GM12878 (cell line): Measurements from ENCODE around the gene PERM1. TPM values are rescaled to one million over a fixed set of nuclear protein-coding genes. Genes with fewer than 3 reads are reported as not detected.

ENCODE experiments used
- ATAC-seq: fragments of 200-7000 bp; cut with Tn5 transposase; 3 replicates; pipeline ENCODE4 v1.9.1; 2020; ENCODE audit warnings: mild to moderate bottlenecking, moderate library complexity
- BruUV-seq: library from RNA; stranded (reverse); fragments of 400-500 nt; replicated peaks from 2 replicates; lab custom pipeline; 2021; lab: Mats Ljungman, UMichigan
- CTCF ChIA-PET: fragments of 300-600 bp; sonication (Branson Sonifier 250); formaldehyde crosslinking; extraction: SDS; loops from one replicate; lab custom pipeline; 2021; ENCODE audit warnings: inconsistent platforms; lab: Yijun Ruan, JAX
- POLR2A ChIA-PET: fragments of 350-600 bp; formaldehyde crosslinking; extraction: SDS; loops from one replicate; lab custom pipeline; 2021; ENCODE audit warnings: inconsistent platforms; lab: Charles Lee
- RAD21 ChIA-PET: fragments of 300-600 bp; sonication (Branson Sonifier 250); formaldehyde crosslinking; loops from one replicate; lab custom pipeline; 2023; ENCODE audit warnings: antibody characterized with exemption; ENCODE audit not compliant: unreplicated experiment; lab: Charles Lee
- SMC1A ChIA-PET: fragments of 300-600 bp; sonication (Branson Sonifier 250); formaldehyde crosslinking; loops from one replicate; lab custom pipeline; 2023; ENCODE audit not compliant: unreplicated experiment, uncharacterized antibody; lab: Charles Lee
- DNase-seq: peaks from one replicate; pipeline ENCODE4 v3.0.0-alpha.2; 2011; ENCODE audit warnings: low read depth, low spot score
- FAIRE-seq: peaks from 3 replicates; lab custom pipeline; 2011; peaks lifted over from hg19 to GRCh38; lab: Jason Lieb, UNC
- H2AFZ ChIP-seq: 2 replicates; pipeline ENCODE4 v1.6.0; 2011; ENCODE audit warnings: low read depth, low read length, control low read depth; ENCODE audit not compliant: control insufficient read depth
- H3K27ac ChIP-seq: 2 replicates; pipeline ENCODE4 v1.5.1; 2011; ENCODE audit warnings: control low read depth; ENCODE audit not compliant: control insufficient read depth, insufficient read depth
- H3K27me3 ChIP-seq, 2 experiments: replicated peaks in 1 of 2; 2 replicates each; pipeline versions ENCODE4 v1.6.0 to v1.6.1; 2011; ENCODE audit warnings: low read length in 1 of 2; ENCODE audit not compliant: control insufficient read depth in 2 of 2, insufficient read depth in 2 of 2
- H3K36me3 ChIP-seq, 2 experiments: 2 replicates each; pipeline ENCODE4 v1.5.1; 2011; ENCODE audit warnings: low read length in 1 of 2; ENCODE audit not compliant: control insufficient read depth in 2 of 2, insufficient read depth in 2 of 2
- H3K4me1 ChIP-seq: 2 replicates; pipeline ENCODE4 v1.6.1; 2011; ENCODE audit warnings: mild to moderate bottlenecking, low read length, moderate library complexity, mixed read lengths; ENCODE audit not compliant: control insufficient read depth, insufficient read depth
- H3K4me2 ChIP-seq: 2 replicates; pipeline ENCODE4 v1.6.0; 2011; ENCODE audit warnings: control low read depth; ENCODE audit not compliant: control insufficient read depth, insufficient read depth
- H3K4me3 ChIP-seq: fragments of 200-600 bp; sonication (generic); 2 replicates; pipeline ENCODE4 v1.5.1; 2016
- H3K79me2 ChIP-seq: 2 replicates; pipeline ENCODE4 v1.6.0; 2011; ENCODE audit warnings: low read length; ENCODE audit not compliant: control insufficient read depth, insufficient read depth
- H3K9ac ChIP-seq: 2 replicates; pipeline ENCODE4 v1.8.0; 2011; ENCODE audit warnings: low read length, control low read depth, mixed read lengths; ENCODE audit not compliant: control insufficient read depth, insufficient read depth
- H3K9me3 ChIP-seq: replicated peaks from 3 replicates; pipeline ENCODE4 v1.5.1; 2011; ENCODE audit warnings: mild to moderate bottlenecking, low read length; ENCODE audit not compliant: control insufficient read depth, insufficient read depth
- H4K20me1 ChIP-seq: 2 replicates; pipeline ENCODE4 v1.6.0; 2011; ENCODE audit not compliant: control insufficient read depth, insufficient read depth
- ASH2L ChIP-seq: fragments of 300-600, 200-600 bp; sonication (generic); IDR thresholded peaks from 2 replicates; pipeline ENCODE4 v1.6.1; 2017; ENCODE audit warnings: low read depth, mild to moderate bottlenecking, borderline replicate concordance
- EED ChIP-seq: sonication (generic); IDR thresholded peaks from 2 replicates; pipeline ENCODE4 v1.6.1; 2016; ENCODE audit warnings: antibody characterized with exemption, low read depth
- NFYA ChIP-seq: IDR thresholded peaks from 2 replicates; pipeline ENCODE4 v1.6.1; 2011; ENCODE audit warnings: low read depth, mild to moderate bottlenecking, low read length, improper control_type of control experiment, borderline replicate concordance
- NR2C1 ChIP-seq: fragments of 450-650 bp; IDR thresholded peaks from 2 replicates; pipeline ENCODE4 v1.6.1; 2017; ENCODE audit warnings: antibody characterized with exemption, mild to moderate bottlenecking, moderate library complexity
- NR2F1 ChIP-seq: fragments of 450-650 bp; conservative IDR thresholded peaks from 2 replicates; pipeline ENCODE4 v1.6.1; 2017; ENCODE audit warnings: mild to moderate bottlenecking
- RELA ChIP-seq: fragments of 450-650 bp; IDR thresholded peaks from 2 replicates; pipeline ENCODE4 v1.8.0; 2014; ENCODE audit warnings: borderline replicate concordance; ENCODE audit not compliant: partially characterized antibody
- SIX5 ChIP-seq: IDR thresholded peaks from 2 replicates; pipeline ENCODE4 v1.6.1; 2011; ENCODE audit warnings: mild to moderate bottlenecking, low read depth, low read length, moderate library complexity; ENCODE audit not compliant: severe bottlenecking
- ZNF274 ChIP-seq: IDR thresholded peaks from one replicate; pipeline ENCODE4 v1.8.0; 2011; ENCODE audit not compliant: insufficient read length, insufficient read depth
- WGBS: methylation state at CpG from one replicate; pipeline ENCODE4 v1.1.6; 2016; ENCODE audit warnings: low lambda C conversion rate; ENCODE audit not compliant: insufficient replicate concordance, insufficient coverage; ENCODE audit errors: missing lambda C conversion rate; 5-methylcytosine and 5-hydroxymethylcytosine counted together
- in situ Hi-C: fragments of 300-500 bp; cut with MboI; formaldehyde crosslinking; loops from 9 replicates; pipeline ENCODE4 v1.14.3; 2018; ENCODE audit warnings: mixed read lengths
- intact Hi-C: fragments of 100-400 bp; cut with micrococcal nuclease; formaldehyde crosslinking; loops from one replicate; pipeline ENCODE4 v1.14.2; 2022; ENCODE audit not compliant: unreplicated experiment
- polyA plus RNA-seq, 11 experiments: library from polyadenylated mRNA; depleted of rRNA in 4 of 11; unstranded in 6 of 11; stranded (reverse) in 5 of 11; fragments of >200 nt; fragmentation: Nextera tagmentation in 4 of 11; fragmentation: Illumina TruSeq in 1 of 11; extraction: Ambion mirVana in 4 of 11; extraction: Trizol in 1 of 11; gene quantifications; 1 replicate in 1 of 11; 2 replicates in 10 of 11; pipeline versions ENCODE4 v1.2.1 to v1.2.3, GENCODE V29; 2011 to 2016; ENCODE audit warnings: inconsistent platforms in 2 of 11, missing spikeins in 2 of 11, low read depth in 1 of 11
- total RNA-seq, 4 experiments: library from RNA; depleted of rRNA in 3 of 4; stranded (reverse); fragments of >200 nt in 3 of 4; fragmentation: Illumina TruSeq in 1 of 4; extraction: Trizol in 1 of 4; gene quantifications; 2 replicates each; pipeline versions ENCODE4 v1.2.1 to v1.2.3, GENCODE V29; 2013 to 2021
- TF ChIP-seq, protein P1 (sequence below): fragments of 450-650 bp; IDR thresholded peaks from 2 replicates; pipeline ENCODE4 v1.6.1; 2014; ENCODE audit warnings: mild to moderate bottlenecking
- TF ChIP-seq, protein P2 (sequence below): fragments of 450-650 bp; IDR thresholded peaks from 2 replicates; pipeline ENCODE4 v1.6.1; 2017; ENCODE audit warnings: mild to moderate bottlenecking, low read depth, inconsistent platforms; ENCODE audit not compliant: poor library complexity, severe bottlenecking
- TF ChIP-seq, protein P3 (sequence below): IDR thresholded peaks from 2 replicates; pipeline ENCODE4 v1.6.1; 2012; ENCODE audit warnings: low read depth, low read length, improper control_type of control experiment
- TF ChIP-seq, protein P4 (sequence below): IDR thresholded peaks from 2 replicates; pipeline ENCODE4 v1.6.1; 2012; ENCODE audit warnings: improper control_type of control experiment, low read depth, low read length; ENCODE audit not compliant: insufficient replicate concordance

Gene PERM1
- total and polyA plus RNA-seq, 10 of the 15 experiments (the other 5 are each of a cell fraction or from before 2014, with no cell fraction given) = not detected

DNA sequence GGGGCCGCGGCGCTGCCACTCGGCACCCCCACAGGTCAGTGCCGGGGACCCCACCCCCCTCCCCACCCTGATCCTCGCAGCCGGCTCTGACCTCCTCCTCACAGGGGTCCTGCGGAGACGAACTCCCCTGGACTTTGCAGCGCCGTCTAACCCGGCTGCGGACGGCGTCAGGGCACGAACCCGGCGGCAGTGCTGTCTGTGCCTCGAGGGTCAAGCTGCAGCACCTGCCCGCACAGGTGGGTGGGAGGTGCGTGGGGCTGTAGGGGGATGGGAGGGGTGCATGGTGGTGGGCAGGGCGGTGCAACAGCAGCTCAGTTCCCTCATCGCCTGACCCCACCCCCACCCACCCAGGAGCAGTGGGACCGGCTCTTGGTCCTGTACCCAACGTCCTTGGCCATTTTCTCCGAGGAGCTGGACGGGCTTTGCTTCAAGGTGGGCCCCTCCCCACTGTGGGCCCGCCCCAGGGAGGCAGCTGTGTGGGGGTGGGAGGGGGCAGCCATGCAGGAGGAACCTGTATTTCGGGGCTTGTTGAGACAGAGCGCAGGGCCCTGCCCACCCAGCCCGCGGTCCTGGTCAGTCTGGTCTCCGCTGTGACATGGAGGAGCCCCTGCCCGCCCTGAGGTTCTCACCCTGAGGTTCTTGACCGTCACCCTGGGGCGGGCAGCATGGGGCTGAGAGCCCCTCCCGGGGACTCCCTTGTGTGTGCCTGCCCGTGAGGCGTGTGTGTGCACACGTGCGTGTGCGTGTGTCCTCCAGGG lies 10.7 kb downstream of the PERM1 start (continued):
- no peak for TF ChIP-seq ZNF274
- no peak for TF ChIP-seq EED
- TF ChIP-seq, protein P1, sequence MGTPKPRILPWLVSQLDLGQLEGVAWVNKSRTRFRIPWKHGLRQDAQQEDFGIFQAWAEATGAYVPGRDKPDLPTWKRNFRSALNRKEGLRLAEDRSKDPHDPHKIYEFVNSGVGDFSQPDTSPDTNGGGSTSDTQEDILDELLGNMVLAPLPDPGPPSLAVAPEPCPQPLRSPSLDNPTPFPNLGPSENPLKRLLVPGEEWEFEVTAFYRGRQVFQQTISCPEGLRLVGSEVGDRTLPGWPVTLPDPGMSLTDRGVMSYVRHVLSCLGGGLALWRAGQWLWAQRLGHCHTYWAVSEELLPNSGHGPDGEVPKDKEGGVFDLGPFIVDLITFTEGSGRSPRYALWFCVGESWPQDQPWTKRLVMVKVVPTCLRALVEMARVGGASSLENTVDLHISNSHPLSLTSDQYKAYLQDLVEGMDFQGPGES = no peak
- TF ChIP-seq NR2F1 = no peak
- TF ChIP-seq, protein P2, sequence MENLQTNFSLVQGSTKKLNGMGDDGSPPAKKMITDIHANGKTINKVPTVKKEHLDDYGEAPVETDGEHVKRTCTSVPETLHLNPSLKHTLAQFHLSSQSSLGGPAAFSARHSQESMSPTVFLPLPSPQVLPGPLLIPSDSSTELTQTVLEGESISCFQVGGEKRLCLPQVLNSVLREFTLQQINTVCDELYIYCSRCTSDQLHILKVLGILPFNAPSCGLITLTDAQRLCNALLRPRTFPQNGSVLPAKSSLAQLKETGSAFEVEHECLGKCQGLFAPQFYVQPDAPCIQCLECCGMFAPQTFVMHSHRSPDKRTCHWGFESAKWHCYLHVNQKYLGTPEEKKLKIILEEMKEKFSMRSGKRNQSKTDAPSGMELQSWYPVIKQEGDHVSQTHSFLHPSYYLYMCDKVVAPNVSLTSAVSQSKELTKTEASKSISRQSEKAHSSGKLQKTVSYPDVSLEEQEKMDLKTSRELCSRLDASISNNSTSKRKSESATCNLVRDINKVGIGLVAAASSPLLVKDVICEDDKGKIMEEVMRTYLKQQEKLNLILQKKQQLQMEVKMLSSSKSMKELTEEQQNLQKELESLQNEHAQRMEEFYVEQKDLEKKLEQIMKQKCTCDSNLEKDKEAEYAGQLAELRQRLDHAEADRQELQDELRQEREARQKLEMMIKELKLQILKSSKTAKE = no peak
- TF ChIP-seq, all 136 proteins: peak for 0

DNA sequence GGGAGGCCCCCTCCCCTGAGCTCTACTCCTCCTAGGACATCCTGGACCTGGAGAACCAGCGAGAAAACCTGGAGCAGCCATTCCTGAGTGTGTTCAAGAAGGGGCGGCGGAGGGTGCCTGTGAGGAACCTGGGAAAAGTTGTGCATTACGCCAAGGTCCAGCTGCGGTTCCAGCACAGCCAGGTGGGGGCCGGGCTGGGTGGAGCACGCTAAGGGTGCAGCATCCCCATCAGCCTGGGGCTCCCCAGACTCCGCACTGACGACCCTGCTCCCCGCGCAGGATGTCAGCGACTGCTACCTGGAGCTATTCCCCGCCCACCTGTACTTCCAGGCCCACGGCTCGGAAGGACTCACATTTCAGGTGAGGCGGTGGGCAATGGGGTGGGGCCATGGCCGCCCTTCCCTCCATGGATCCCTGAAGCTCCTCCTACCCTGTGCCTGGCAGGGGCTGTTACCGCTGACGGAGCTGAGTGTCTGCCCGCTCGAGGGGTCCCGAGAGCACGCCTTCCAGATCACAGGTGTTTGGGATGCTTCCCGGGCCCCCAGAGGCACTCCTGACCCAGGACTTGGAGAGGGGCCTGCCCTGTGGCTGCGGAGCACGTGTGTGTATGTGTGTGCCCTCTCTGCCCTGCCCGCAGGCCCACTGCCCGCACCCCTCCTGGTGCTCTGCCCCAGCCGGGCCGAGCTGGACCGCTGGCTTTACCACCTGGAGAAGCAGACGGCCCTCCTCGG lies 11.5 kb downstream of the PERM1 start:
- Histone ChIP-seq H3K36me3 (no peaks in the 10 kb centered on the region), H3K27me3 (no peaks in the 10 kb centered on the region), H3K27ac (no peak overlapping the region), H3K79me2 (no peaks in the 10 kb centered on the region), H3K4me1 (peaks cover 9% of the 10 kb centered on the region), H3K9ac (no peak overlapping the region), H4K20me1 (no peaks in the 10 kb centered on the region), H3K9me3 (no peaks in the 10 kb centered on the region), H2AFZ (no peak overlapping the region), H3K4me3 (no peak overlapping the region), H3K4me2 (no peak overlapping the region)
- in situ Hi-C loops = no loop called here
- SMC1A ChIA-PET = no interaction called here
- RAD21 ChIA-PET = no interaction called here
- BruUV-seq = no TSS peak
- POLR2A ChIA-PET = no interaction called here
- CTCF ChIA-PET = no interaction called here
- ATAC-seq (no peak), FAIRE-seq (no peak), DNase-seq (no peak)
- intact Hi-C loops = no loop called here
- 72% methylated on average over 24 of the region's 33 CpGs for WGBS
- TF ChIP-seq RELA (no peak), SIX5 (no peak), NFYA (no peak), ASH2L (no peak), NR2C1 (no peak)
- TF ChIP-seq, protein P3, sequence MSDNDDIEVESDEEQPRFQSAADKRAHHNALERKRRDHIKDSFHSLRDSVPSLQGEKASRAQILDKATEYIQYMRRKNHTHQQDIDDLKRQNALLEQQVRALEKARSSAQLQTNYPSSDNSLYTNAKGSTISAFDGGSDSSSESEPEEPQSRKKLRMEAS = no peak
- TF ChIP-seq, protein P4, sequence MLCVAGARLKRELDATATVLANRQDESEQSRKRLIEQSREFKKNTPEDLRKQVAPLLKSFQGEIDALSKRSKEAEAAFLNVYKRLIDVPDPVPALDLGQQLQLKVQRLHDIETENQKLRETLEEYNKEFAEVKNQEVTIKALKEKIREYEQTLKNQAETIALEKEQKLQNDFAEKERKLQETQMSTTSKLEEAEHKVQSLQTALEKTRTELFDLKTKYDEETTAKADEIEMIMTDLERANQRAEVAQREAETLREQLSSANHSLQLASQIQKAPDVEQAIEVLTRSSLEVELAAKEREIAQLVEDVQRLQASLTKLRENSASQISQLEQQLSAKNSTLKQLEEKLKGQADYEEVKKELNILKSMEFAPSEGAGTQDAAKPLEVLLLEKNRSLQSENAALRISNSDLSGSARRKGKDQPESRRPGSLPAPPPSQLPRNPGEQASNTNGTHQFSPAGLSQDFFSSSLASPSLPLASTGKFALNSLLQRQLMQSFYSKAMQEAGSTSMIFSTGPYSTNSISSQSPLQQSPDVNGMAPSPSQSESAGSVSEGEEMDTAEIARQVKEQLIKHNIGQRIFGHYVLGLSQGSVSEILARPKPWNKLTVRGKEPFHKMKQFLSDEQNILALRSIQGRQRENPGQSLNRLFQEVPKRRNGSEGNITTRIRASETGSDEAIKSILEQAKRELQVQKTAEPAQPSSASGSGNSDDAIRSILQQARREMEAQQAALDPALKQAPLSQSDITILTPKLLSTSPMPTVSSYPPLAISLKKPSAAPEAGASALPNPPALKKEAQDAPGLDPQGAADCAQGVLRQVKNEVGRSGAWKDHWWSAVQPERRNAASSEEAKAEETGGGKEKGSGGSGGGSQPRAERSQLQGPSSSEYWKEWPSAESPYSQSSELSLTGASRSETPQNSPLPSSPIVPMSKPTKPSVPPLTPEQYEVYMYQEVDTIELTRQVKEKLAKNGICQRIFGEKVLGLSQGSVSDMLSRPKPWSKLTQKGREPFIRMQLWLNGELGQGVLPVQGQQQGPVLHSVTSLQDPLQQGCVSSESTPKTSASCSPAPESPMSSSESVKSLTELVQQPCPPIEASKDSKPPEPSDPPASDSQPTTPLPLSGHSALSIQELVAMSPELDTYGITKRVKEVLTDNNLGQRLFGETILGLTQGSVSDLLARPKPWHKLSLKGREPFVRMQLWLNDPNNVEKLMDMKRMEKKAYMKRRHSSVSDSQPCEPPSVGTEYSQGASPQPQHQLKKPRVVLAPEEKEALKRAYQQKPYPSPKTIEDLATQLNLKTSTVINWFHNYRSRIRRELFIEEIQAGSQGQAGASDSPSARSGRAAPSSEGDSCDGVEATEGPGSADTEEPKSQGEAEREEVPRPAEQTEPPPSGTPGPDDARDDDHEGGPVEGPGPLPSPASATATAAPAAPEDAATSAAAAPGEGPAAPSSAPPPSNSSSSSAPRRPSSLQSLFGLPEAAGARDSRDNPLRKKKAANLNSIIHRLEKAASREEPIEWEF = no peak
